Kidney (tissue), 14 donors: Measurements from ENCODE around the gene ROR1. TPM values are rescaled to one million over a fixed set of nuclear protein-coding genes. Genes with fewer than 3 reads are reported as not detected.

Source experiments
- DNase-seq, 5 donors: peaks; one replicate each; pipeline ENCODE4 v3.0.0-alpha.2; 2013 to 2020
- FAIRE-seq: peaks from 2 replicates; lab custom pipeline; 2012; peaks lifted over from hg19 to GRCh38; lab: Jason Lieb, UNC
- H3K27ac ChIP-seq, 2 donors: one replicate each; pipeline ENCODE4 v1.7.0; 2013; ENCODE audit warnings: low read depth in 2 of 2, low read length in 2 of 2, inconsistent platforms in 1 of 2
- H3K27me3 ChIP-seq: one replicate; pipeline ENCODE4 v1.7.1; 2013; ENCODE audit warnings: low read length, inconsistent platforms; ENCODE audit not compliant: control insufficient read depth, insufficient read depth
- H3K36me3 ChIP-seq, 3 donors: one replicate each; pipeline versions ENCODE4 v1.7.0 to v1.7.1; 2013; ENCODE audit warnings: low read length in 3 of 3, control low read depth in 1 of 3, inconsistent platforms in 1 of 3; ENCODE audit not compliant: insufficient read depth in 3 of 3, control insufficient read depth in 2 of 3
- H3K4me1 ChIP-seq, 3 donors: one replicate each; pipeline versions ENCODE4 v1.7.0 to v1.7.1; 2013; ENCODE audit warnings: low read length in 3 of 3, inconsistent platforms in 1 of 3, low read depth in 1 of 3; ENCODE audit not compliant: control insufficient read depth in 2 of 3, insufficient read depth in 2 of 3
- H3K4me3 ChIP-seq, 3 donors: one replicate each; pipeline versions ENCODE4 v1.7.0 to v1.8.1; 2013; ENCODE audit warnings: low read length in 3 of 3, control low read depth in 1 of 3, inconsistent platforms in 1 of 3
- H3K9ac ChIP-seq, 3 donors: one replicate each; pipeline versions ENCODE4 v1.7.0 to v1.7.1; 2013; ENCODE audit warnings: low read length in 3 of 3, control low read depth in 1 of 3, inconsistent platforms in 1 of 3
- H3K9me3 ChIP-seq, 3 donors: one replicate each; pipeline versions ENCODE4 v1.7.0 to v1.7.1; 2013; ENCODE audit warnings: low read length in 3 of 3, control low read depth in 1 of 3, inconsistent platforms in 1 of 3; ENCODE audit not compliant: control insufficient read depth in 2 of 3, insufficient read depth in 1 of 3
- intact Hi-C: fragments of 100-400 bp; cut with DNase I; formaldehyde crosslinking; loops from one replicate; pipeline ENCODE4 v1.11.1; 2022
- polyA plus RNA-seq: library from polyadenylated mRNA; stranded (reverse); fragments of 350-450 nt; fragmentation: Illumina TruSeq; extraction: RNeasy Lipid Tissue Mini Kit (QIAGEN cat#74804); gene quantifications from one replicate; pipeline ENCODE4 v1.2.3, GENCODE V29; 2014; ENCODE audit warnings: low read depth, low replicate concordance; ENCODE audit not compliant: insufficient read depth
- total RNA-seq: library from RNA; stranded (reverse); fragmentation: NEBNext Ultra II Directional; extraction: Animal tissue kit (Norgen Biotek cat#: 25700); gene quantifications from one replicate; pipeline ENCODE4 v1.2.1, GENCODE V29; 2021
- TF ChIP-seq, protein P1 (sequence below): IDR thresholded peaks from 3 replicates; pipeline ENCODE4 v1.5.1; 2012; ENCODE audit warnings: mild to moderate bottlenecking, moderate library complexity, borderline replicate concordance; ENCODE audit not compliant: insufficient read depth; ENCODE audit errors: extremely low read depth
- donor health status: control.
- donor health status: control.
- donor health status: control.
- donor health status: control.
- donor health status: control.
- donor health status: DM: yes; HTN: yes; CAD: no.
- donor health status: Normal renal cell carcinoma (clear cell type).

Gene ROR1
- total and polyA plus RNA-seq, 2 donors from 2014 or later: 0.77 to 8.0 TPM

DNA sequence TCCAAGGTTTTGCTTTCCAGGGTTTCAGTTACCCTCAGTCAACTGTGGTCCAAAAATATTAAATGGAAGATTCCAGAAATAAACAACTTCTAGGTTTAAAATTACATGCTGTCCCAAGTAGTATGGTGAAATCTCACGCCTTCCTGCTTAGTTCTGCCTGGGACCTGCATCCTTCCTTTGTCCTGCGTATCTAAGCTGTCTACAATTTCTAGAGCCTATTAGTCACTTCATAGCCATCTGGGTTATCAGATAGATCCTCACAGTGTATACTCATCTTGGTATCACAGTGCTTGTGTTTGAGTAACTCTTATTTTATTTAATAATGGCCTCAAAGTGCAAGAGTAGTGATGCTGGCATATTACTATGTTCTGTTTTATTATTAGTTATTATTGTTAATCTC is 157.7 kb downstream of the ROR1 start:
- H3K4me1 ChIP-seq: no peaks in the 10 kb centered on the region
- no peak overlapping the region for H3K27ac ChIP-seq
- TF ChIP-seq, protein P1, sequence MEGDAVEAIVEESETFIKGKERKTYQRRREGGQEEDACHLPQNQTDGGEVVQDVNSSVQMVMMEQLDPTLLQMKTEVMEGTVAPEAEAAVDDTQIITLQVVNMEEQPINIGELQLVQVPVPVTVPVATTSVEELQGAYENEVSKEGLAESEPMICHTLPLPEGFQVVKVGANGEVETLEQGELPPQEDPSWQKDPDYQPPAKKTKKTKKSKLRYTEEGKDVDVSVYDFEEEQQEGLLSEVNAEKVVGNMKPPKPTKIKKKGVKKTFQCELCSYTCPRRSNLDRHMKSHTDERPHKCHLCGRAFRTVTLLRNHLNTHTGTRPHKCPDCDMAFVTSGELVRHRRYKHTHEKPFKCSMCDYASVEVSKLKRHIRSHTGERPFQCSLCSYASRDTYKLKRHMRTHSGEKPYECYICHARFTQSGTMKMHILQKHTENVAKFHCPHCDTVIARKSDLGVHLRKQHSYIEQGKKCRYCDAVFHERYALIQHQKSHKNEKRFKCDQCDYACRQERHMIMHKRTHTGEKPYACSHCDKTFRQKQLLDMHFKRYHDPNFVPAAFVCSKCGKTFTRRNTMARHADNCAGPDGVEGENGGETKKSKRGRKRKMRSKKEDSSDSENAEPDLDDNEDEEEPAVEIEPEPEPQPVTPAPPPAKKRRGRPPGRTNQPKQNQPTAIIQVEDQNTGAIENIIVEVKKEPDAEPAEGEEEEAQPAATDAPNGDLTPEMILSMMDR: no peak
- intact Hi-C loops: no loop called here
- FAIRE-seq (no peak), DNase-seq (no peak)
- no peaks in the 10 kb centered on the region for H3K27me3 ChIP-seq
- no peaks in the 10 kb centered on the region for H3K36me3 ChIP-seq
- no peaks in the 10 kb centered on the region for H3K9me3 ChIP-seq
- no peak overlapping the region for H3K9ac ChIP-seq
- no peak overlapping the region for H3K4me3 ChIP-seq

DNA sequence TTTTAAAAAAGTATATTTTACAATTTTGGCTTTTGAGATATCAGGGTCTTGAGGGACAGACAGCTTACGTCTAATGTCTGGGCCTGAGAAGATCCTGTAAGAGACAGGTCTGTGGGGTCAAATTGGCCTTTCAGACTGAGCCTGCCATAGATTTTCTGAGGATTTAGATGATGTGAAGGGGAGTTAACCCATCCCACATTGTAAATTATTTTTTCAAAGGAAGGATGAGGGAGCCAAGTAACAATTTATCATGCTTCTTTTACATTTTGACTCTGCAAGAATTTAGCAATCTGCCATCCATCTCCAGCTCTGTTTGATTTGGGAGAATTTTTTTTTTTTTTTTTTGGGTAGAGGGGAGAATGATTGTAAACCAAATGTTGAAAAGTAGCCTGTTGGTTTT is 160.9 kb downstream of the ROR1 start:
- Histone ChIP-seq H3K9ac (no peak overlapping the region), H3K4me1 (no peaks in the 10 kb centered on the region), H3K4me3 (no peak overlapping the region), H3K36me3 (no peaks in the 10 kb centered on the region), H3K9me3 (no peaks in the 10 kb centered on the region), H3K27me3 (no peaks in the 10 kb centered on the region), H3K27ac (no peak overlapping the region)
- FAIRE-seq (no peak), DNase-seq (peak in 2 of 5 donors; percentile 73 to 76)
- TF ChIP-seq, protein P1: no peak
- intact Hi-C loops: no loop called here

DNA sequence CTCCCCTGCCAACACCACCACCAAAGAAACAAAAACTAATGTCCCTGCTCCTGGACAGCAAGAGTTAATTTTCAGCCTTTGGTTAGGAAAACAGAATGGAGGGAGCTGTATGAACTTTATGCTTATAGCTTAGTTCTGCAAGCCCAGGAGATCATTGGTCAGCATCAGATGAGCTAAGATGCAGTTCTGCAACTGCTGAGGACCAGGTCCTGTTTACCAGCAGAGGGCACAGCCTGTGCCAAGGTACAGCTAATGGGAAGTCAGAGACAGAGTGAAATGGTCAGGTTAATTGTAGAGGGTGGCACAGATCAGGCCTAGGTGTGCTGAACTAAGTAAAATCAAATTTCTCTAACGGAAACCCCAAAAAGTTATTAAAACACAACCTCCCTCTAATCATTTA is 161.3 kb downstream of the ROR1 start:
- Histone ChIP-seq H3K27ac (no peak overlapping the region), H3K9me3 (no peaks in the 10 kb centered on the region), H3K27me3 (no peaks in the 10 kb centered on the region), H3K9ac (no peak overlapping the region), H3K4me1 (no peaks in the 10 kb centered on the region), H3K4me3 (no peak overlapping the region), H3K36me3 (no peaks in the 10 kb centered on the region)
- TF ChIP-seq, protein P1: peak; percentile 31
- FAIRE-seq (no peak), DNase-seq (peak in 2 of 5 donors; percentile 53 to 78)
- intact Hi-C loops: no loop called here

DNA sequence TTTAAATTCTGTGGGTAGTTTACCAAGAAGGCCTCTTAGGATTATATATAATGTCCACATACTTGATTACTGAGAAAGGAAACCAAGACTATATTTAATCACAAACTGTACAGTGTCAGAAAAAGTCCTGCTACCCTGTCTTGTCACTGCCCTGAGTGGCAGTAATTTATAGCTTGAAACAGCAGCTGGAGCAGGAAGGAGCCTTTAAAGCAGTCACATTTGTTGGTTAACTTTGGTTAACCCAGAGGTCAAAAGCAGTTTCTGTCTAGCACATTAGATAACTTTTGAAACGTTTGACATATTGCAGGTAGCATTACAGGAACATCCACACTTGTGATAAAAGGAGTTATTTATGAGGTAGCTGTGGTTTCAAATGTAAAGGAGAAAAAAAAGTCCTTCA is 161.7 kb downstream of the ROR1 start:
- H3K4me1 ChIP-seq: no peaks in the 10 kb centered on the region
- H3K4me3 ChIP-seq: no peak overlapping the region
- intact Hi-C loops: no loop called here
- peak in 1 of 5 donors; percentile 62 for DNase-seq
- no peaks in the 10 kb centered on the region for H3K27me3 ChIP-seq
- H3K9ac ChIP-seq: no peak overlapping the region
- H3K36me3 ChIP-seq: no peaks in the 10 kb centered on the region
- no peaks in the 10 kb centered on the region for H3K9me3 ChIP-seq
- FAIRE-seq: no peak
- TF ChIP-seq, protein P1: no peak
- no peak overlapping the region for H3K27ac ChIP-seq
